Coronary artery (tissue), 2 donors: ENCODE results near the gene SLC49A3.
A peak's percentile ranks its signal among the peaks of the same experiment; 100 is the strongest.
"Not testable (repeated sequence)": the region's sequence is repeated elsewhere in the genome, so short reads cannot be mapped to it uniquely, and the experiment has no call there.

Source experiments
- DNase-seq: peaks from one replicate; pipeline ENCODE4 v3.0.0-alpha.2; 2017; ENCODE audit warnings: low spot score
- H3K27ac ChIP-seq, 2 donors: fragments of 200-600 bp; sonication (generic); one replicate each; pipeline ENCODE4 v1.5.1; 2016 to 2019
- H3K4me3 ChIP-seq: fragments of 200-600 bp; sonication (generic); 2 replicates; pipeline ENCODE4 v1.5.1; 2016; ENCODE audit warnings: mild to moderate bottlenecking, moderate library complexity
- TF ChIP-seq, protein P1 (sequence below): fragments of 200-600 bp; sonication (generic); IDR thresholded peaks from one replicate; pipeline ENCODE4 v1.5.1; 2019; ENCODE audit warnings: antibody characterized with exemption

SLC49A3 gene

DNA sequence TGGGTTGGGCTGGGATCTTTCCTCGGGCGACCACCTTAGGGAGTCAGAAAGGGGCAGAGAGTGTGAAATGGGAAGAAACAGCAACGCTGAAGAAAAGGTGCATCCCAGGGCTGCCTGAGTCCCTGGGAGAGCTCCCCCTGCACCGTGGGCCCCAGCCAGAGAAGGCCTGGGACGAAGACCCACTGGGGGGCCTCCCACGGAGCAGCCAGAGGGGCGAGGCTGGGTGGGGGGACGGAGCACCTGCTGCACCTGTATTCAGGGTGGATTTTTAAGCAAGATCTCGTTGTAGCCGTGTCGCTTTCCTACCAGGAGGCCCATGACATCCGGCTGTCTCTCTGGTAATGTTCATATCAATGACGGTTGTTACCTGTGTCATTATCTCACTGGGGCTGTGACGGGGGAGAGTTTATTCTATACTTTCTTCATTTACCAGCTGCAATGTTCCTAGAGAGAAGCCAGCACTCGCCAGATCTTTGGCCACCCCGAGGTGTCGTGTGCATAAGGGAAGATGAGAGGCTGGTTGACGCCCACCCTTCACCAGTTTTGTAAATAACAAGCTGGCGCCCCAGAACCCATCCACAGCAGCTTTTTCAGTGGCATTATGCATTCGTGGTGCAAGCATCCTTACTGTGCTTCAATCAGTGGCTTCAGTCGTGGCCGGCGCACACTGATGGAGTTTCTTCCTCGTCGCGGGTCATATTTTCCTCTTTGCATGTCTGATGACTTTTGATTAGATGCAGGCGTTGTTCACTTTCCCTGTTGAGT lies 11.0 kb upstream of the SLC49A3 start:
- TF ChIP-seq, protein P1, sequence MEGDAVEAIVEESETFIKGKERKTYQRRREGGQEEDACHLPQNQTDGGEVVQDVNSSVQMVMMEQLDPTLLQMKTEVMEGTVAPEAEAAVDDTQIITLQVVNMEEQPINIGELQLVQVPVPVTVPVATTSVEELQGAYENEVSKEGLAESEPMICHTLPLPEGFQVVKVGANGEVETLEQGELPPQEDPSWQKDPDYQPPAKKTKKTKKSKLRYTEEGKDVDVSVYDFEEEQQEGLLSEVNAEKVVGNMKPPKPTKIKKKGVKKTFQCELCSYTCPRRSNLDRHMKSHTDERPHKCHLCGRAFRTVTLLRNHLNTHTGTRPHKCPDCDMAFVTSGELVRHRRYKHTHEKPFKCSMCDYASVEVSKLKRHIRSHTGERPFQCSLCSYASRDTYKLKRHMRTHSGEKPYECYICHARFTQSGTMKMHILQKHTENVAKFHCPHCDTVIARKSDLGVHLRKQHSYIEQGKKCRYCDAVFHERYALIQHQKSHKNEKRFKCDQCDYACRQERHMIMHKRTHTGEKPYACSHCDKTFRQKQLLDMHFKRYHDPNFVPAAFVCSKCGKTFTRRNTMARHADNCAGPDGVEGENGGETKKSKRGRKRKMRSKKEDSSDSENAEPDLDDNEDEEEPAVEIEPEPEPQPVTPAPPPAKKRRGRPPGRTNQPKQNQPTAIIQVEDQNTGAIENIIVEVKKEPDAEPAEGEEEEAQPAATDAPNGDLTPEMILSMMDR = no peak
- no peak for DNase-seq
- H3K27ac ChIP-seq = peak overlapping the region in 1 of 2 donors; percentile 22
- H3K4me3 ChIP-seq = no peak overlapping the region

DNA sequence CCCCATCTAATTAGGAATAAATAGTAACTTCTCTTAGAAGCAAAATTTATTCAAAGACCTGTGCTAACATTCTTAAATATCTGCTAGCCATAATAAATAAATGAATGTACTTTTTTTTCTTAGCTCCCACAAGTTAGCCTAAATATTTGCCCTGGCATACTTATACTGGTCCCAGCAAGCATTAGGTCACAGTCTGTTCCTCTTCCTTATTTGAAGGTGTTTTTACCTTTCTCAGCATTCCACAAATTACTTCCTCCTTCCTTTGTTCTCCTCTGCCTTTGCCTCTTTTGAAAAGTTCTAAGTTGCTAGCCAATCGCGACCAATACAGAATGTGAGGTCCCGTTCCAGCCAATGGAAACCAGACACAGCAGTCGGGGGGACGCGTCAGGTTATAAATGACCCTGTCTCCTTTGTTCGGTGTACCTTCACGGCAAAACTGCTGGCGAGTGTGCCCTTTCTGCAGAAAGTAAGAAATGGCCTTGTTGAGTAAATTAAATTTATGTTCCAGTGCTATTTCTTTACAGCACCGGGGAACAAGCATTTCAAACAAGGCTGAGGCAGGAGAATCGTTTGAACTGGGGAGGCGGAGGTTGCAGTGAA lies 5.5 kb upstream of the SLC49A3 start:
- DNase-seq, H3K4me3 ChIP-seq, H3K27ac ChIP-seq: not testable (repeated sequence)

DNA sequence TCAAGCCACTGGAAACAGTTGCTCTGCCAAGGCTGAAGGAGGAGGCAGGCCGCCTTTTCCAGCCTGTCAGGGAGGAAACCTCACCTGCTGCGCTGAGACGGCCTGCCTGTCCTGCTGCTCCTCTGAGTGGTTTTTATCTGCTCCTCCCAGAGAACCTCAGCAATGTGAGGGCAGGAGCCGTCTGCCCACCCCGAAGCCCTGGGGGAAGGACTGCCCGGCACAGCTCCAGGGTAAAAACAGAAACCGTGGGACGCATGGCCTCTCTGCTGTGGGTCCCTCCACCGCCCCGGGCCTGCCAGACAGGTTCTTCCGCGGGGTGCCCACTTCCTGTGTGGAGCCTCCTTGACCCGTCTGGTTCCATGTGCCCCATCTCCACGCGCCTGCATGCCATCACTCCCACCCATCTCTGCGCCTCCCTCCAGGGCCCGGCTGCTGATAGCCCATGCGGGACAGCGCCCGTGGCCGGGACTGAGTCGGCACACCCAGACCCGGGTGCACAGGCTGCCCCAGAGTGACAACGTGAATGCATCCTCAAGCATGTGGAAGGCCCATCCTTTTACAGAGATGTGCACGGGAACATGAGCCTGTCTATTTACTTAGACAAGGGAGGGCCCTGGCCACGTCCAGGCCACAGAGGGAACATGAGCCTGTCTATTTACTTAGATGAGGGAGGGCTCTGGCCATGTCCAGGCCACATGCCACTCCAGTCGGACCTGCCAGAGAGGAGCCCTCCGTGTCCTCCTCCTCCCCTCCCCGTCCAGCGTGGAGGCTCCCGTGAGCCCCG lies 4.0 kb upstream of the SLC49A3 start:
- Histone ChIP-seq H3K4me3 (no peak overlapping the region), H3K27ac (no peak overlapping the region)
- TF ChIP-seq, protein P1 = no peak
- no peak for DNase-seq

DNA sequence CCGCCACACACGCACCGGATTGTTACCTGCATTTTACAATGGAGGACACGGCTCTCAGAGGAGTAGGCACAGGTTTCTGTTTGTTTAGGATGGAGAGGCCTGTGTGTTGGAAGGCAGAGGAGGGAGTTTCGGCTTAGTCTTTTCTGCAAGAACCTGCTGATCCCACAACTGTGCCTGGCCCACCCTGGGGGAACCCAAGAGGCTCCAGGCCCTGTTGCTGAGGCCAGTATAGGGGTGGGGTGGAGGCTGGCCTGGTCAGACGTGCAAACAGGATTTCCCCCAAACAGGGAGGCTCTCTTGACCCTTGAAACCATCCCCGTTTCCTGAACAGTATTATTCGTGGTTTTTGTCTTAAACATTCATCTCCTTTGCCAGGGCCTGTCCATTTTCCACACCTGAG lies 772 bp upstream of the SLC49A3 start:
- TF ChIP-seq, protein P1 = no peak
- DNase-seq = no peak
- H3K27ac ChIP-seq = peak overlapping the region in 1 of 2 donors; percentile 91
- peak overlapping the region; percentile 79 for H3K4me3 ChIP-seq

DNA sequence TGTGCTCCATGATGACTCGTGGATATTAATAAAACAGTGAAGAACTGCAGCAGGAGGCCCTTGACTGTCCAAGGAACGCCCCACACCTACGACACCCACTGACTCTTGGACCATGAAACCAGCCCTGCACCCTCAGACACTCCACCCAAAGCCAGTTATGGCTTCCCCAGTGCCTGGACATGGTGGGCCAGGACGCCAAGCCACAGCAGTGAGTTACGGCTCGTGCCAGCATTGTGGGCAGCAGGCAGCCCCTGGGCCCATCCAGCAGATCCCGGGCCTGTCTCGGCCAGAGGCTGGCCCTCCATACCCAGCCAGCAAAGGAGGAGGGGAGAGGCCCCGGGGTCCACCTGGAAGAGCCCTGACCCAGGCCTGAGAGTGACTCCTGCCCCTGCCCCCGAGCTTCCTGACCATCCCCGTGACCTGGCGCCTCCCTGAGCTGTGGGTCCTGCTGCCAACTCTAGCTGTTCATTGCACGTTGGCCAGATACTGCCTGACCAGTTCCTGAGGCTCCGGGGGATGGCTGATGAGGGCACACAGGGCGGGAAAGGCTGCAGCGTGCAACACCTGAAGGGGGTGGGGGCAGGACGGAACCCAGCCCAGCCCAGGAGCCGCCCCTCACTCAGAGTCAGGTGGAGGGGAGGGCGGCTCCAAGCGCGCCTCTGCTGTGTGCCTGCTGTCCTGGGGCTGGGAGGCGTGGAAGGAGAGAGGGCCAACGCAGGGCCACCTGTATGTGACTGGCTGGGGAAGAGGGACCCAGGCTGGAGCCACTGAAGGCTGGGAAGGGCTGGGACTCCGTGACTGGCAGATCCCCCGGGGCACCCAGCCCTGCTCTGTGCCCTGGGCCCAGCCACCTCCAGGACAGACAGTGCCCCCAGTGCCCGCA lies 739 bp downstream of the SLC49A3 start:
- TF ChIP-seq, protein P1 = no peak
- no peak for DNase-seq
- peak overlapping the region; percentile 62 to 91 for H3K27ac ChIP-seq

DNA sequence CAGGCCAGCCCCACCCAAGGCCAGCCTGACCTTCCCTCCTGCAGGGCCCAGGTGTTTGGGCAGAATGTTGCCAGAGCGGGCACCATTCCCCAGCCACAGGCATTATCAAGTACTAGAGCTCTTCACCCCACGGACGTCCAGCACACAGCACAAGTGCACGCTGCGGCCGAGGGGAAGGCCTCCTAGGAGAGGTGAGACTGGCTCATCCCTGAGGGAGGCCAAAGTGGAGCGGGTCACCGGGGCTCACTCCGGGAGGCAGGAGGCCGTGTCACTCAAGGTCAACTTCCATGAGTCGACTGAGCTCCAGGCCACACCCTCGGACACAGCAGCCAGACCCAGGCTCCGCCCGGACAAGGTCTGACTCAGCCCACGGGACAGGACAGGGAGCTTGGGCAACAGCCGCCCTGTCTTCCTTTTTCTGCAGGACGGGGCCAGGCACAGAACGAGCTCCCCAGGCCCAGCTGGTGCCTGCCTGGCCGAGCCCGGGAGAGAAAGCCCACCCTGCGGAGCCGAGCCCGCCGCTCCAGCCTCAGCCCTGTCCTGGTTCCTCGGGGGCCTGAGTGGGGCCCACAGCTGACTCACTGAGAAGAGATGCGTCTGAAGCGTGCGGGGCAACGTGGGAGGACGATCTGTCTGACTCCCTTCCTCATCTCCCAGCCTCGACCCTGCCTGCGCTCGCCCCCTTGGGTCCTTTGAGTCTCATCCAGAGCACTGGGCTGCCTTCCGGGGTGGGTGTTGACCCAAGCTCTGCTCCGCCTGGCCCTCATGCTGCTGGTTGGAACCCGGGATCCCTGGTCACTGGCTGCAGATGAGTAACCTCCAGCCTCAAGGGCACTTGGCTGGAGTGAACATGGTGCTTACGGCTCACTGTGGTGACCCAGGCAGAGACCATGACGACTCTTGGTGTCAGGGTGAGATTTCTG lies 1.6 kb downstream of the SLC49A3 start:
- Histone ChIP-seq H3K27ac (peak overlapping the region; percentile 9 to 91), H3K4me3 (peak overlapping the region; percentile 60)
- TF ChIP-seq, protein P1 = no peak
- DNase-seq = peak; percentile 91

More for the DNA sequence above, 739 bp downstream of the SLC49A3 start:
- peak overlapping the region; percentile 79 for H3K4me3 ChIP-seq
